PFSK-1 (cell line): Measurements from ENCODE around the gene RPS13. TPM values are rescaled to one million over a fixed set of nuclear protein-coding genes. Genes with fewer than 3 reads are reported as not detected.

Experiments
- FOXP2 ChIP-seq: optimal IDR thresholded peaks from 2 replicates; pipeline ENCODE3; 2011; ENCODE audit warnings: borderline replicate concordance, control low read depth, inconsistent platforms; ENCODE audit not compliant: insufficient read depth; ENCODE audit errors: extremely low read length, extremely low read depth
- POLR2AphosphoS5 ChIP-seq: IDR thresholded peaks from 2 replicates; pipeline ENCODE4 v1.6.1; 2012; ENCODE audit warnings: low read depth, mild to moderate bottlenecking, control low read depth, low read length, moderate library complexity
- SIN3A ChIP-seq: IDR thresholded peaks from 2 replicates; pipeline ENCODE4 v1.6.1; 2012; ENCODE audit warnings: mild to moderate bottlenecking, low read length, moderate library complexity, borderline replicate concordance; ENCODE audit not compliant: insufficient read depth
- TAF1 ChIP-seq: IDR thresholded peaks from 2 replicates; pipeline ENCODE4 v1.6.1; 2012; ENCODE audit warnings: low read length, control low read depth, borderline replicate concordance; ENCODE audit not compliant: insufficient read depth
- polyA plus RNA-seq: library from polyadenylated mRNA; unstranded; fragments of >200 nt; gene quantifications from one replicate; pipeline ENCODE4 v1.2.1, GENCODE V29; 2012; ENCODE audit warnings: low read depth, missing spikeins; ENCODE audit not compliant: insufficient read length
- TF ChIP-seq, protein P1 (sequence below), 2 experiments: IDR thresholded peaks; 2 replicates each; pipeline versions ENCODE4 v1.6.1 to v1.8.0; 2011 to 2012; ENCODE audit warnings: low read depth in 2 of 2, low read length in 2 of 2, control low read depth in 1 of 2, inconsistent platforms in 1 of 2, mild to moderate bottlenecking in 1 of 2, moderate library complexity in 1 of 2; ENCODE audit not compliant: insufficient read depth in 1 of 2

The RPS13 gene
- polyA plus RNA-seq: 2,073 TPM

GRCh38 chr11:17077520-17078401, at the start of gene RPS13:
TSS of gene RPS13 (minus strand) at chr11:17077667. CDS start at chr11:17077641, 26 bp downstream.
- TF ChIP-seq SIN3A (no peak; the same call in 1 of the 2 replicates), FOXP2 (peak; percentile 83), TAF1 (peak; percentile 91), POLR2AphosphoS5 (peak; percentile 98)
- TF ChIP-seq, protein P1, sequence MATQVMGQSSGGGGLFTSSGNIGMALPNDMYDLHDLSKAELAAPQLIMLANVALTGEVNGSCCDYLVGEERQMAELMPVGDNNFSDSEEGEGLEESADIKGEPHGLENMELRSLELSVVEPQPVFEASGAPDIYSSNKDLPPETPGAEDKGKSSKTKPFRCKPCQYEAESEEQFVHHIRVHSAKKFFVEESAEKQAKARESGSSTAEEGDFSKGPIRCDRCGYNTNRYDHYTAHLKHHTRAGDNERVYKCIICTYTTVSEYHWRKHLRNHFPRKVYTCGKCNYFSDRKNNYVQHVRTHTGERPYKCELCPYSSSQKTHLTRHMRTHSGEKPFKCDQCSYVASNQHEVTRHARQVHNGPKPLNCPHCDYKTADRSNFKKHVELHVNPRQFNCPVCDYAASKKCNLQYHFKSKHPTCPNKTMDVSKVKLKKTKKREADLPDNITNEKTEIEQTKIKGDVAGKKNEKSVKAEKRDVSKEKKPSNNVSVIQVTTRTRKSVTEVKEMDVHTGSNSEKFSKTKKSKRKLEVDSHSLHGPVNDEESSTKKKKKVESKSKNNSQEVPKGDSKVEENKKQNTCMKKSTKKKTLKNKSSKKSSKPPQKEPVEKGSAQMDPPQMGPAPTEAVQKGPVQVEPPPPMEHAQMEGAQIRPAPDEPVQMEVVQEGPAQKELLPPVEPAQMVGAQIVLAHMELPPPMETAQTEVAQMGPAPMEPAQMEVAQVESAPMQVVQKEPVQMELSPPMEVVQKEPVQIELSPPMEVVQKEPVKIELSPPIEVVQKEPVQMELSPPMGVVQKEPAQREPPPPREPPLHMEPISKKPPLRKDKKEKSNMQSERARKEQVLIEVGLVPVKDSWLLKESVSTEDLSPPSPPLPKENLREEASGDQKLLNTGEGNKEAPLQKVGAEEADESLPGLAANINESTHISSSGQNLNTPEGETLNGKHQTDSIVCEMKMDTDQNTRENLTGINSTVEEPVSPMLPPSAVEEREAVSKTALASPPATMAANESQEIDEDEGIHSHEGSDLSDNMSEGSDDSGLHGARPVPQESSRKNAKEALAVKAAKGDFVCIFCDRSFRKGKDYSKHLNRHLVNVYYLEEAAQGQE (IDR thresholded peaks at IDR 0.05; ENCODE audit: insufficient read depth in 1 of 2, low read depth in 2 of 2, low read length in 2 of 2): peak; percentile 19 to 32; a peak in 2 of 4 replicates

GRCh38 chr11:17121981-17122380, 44.5 kb upstream of the RPS13 start:
- no peak for TF ChIP-seq TAF1
- TF ChIP-seq, protein P1 (IDR thresholded peaks at IDR 0.05; ENCODE audit: insufficient read depth in 1 of 2, low read depth in 2 of 2, low read length in 2 of 2): no peak

GRCh38 chr11:17117262-17117661, 39.8 kb upstream of the RPS13 start:
- no peak for TF ChIP-seq SIN3A
- TF ChIP-seq FOXP2: no peak
- TF ChIP-seq, protein P1 (IDR thresholded peaks at IDR 0.05; ENCODE audit: insufficient read depth in 1 of 2, low read depth in 2 of 2, low read length in 2 of 2): no peak
- no peak for TF ChIP-seq POLR2AphosphoS5
- TF ChIP-seq TAF1: no peak

GRCh38 chr11:17116117-17116516, 38.6 kb upstream of the RPS13 start:
- TF ChIP-seq SIN3A (no peak), FOXP2 (no peak), POLR2AphosphoS5 (no peak), TAF1 (no peak)
- TF ChIP-seq, protein P1 (IDR thresholded peaks at IDR 0.05; ENCODE audit: insufficient read depth in 1 of 2, low read depth in 2 of 2, low read length in 2 of 2): no peak

- TF ChIP-seq POLR2AphosphoS5 (no peak), FOXP2 (no peak), SIN3A (no peak), TAF1 (no peak)
- TF ChIP-seq, protein P1 (IDR thresholded peaks at IDR 0.05; ENCODE audit: insufficient read depth in 1 of 2, low read depth in 2 of 2, low read length in 2 of 2): no peak
These were observed 25.0 kb upstream of the RPS13 start for GRCh38 chr11:17102462-17102861.
